ENCODE data around the gene TBC1D17. TPM values are rescaled to one million over a fixed set of nuclear protein-coding genes. Genes with fewer than 3 reads are reported as not detected.

Gene TBC1D17
- total and polyA plus RNA-seq, 2 experiments from 2014 or later = 6.6 to 32.4 TPM

GRCh38 chr19:49889038-49889686 lies 11.7 kb downstream of the TBC1D17 start:
- in situ Hi-C loops (cut with MboI) = no loop called here

DNA sequence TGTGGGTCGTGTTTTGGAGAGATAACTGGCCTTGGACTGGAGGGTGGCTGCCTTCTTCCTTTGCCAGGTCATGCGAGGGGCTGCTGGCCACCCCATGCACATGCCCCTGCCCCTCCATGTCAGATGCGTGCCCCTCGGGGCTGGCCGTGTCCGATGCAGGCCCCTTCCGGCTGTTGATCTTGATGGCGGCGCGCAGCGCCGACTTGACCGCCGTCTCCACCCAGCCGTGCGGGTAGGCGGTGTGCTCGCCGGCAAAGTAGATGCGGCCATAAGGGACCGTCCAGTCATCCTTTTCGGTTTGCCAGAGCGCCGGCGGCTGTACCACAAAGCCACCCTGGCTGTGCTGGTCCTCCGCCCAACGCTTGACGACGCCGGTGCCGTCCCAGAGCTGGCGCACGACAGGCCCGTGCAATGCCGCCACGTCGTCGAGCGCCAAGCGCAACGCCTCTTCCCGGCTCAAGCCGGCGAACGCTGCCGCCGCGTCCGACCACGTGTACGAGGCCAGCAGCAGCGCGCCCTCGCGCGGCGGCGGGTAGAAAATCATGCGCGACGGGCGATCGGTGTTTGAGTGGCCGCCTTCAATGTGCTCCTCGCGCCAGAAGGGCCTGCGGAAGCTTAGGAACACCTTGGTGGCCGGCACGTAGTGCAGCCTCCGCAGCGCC lies 12.3 kb downstream of the TBC1D17 start:
- WGBS, 2 experiments (ENCODE audit: low coverage in 1 of 2, low lambda C conversion rate in 2 of 2, missing lambda C conversion rate in 2 of 2) = 21 to 26% methylated on average over 69 to 71 of the region's 71 CpGs
- no peaks in the 10 kb centered on the region for H3K79me2 ChIP-seq (ENCODE audit: insufficient read depth)
- H3K9me2 ChIP-seq (ENCODE audit: insufficient read depth) = no peaks in the 10 kb centered on the region
- H2AFZ ChIP-seq = no peak overlapping the region
- no peak overlapping the region for H3K9ac ChIP-seq
- no peak overlapping the region for H3K27ac ChIP-seq
- TF ChIP-seq EZH2 (IDR thresholded peaks at IDR 0.05; ENCODE audit: insufficient read depth, poor library complexity, severe bottlenecking) = no peak
- no peak for TF ChIP-seq EZH2phosphoT487 (IDR thresholded peaks at IDR 0.05; ENCODE audit: insufficient read depth, low read depth)
- in situ Hi-C loops (cut with MboI) = no loop called here
- no peaks in the 10 kb centered on the region for H3K27me3 ChIP-seq (replicated peaks; ENCODE audit: insufficient read depth)
- no peak overlapping the region for H3K4me2 ChIP-seq (ENCODE audit: unreplicated experiment)
- H4K20me1 ChIP-seq (ENCODE audit: insufficient read depth) = no peaks in the 10 kb centered on the region
- H3K4me1 ChIP-seq (ENCODE audit: insufficient read depth) = no peaks in the 10 kb centered on the region
- H3F3A ChIP-seq (ENCODE audit: insufficient read depth) = no peaks in the 10 kb centered on the region
- no peak overlapping the region; the same call in 1 of the 2 replicates for H3K4me3 ChIP-seq
- H3K36me3 ChIP-seq (ENCODE audit: low read depth) = no peaks in the 10 kb centered on the region
- DNase-seq = peak; percentile 82
- no peaks in the 10 kb centered on the region for H3K9me3 ChIP-seq (ENCODE audit: low read depth)

More at GRCh38 chr19:49889038-49889686, 11.7 kb downstream of the TBC1D17 start:
- no peak overlapping the region for H3K9ac ChIP-seq
- H4K20me1 ChIP-seq (ENCODE audit: insufficient read depth) = no peaks in the 10 kb centered on the region
- no peak overlapping the region for H3K4me3 ChIP-seq
- H3K79me2 ChIP-seq (ENCODE audit: insufficient read depth) = no peaks in the 10 kb centered on the region
- H3K4me1 ChIP-seq (ENCODE audit: insufficient read depth) = no peaks in the 10 kb centered on the region
- 94 to 95% methylated on average over 23 of the region's 23 CpGs for WGBS, 2 experiments (ENCODE audit: low coverage in 1 of 2, low lambda C conversion rate in 2 of 2, missing lambda C conversion rate in 2 of 2)
- TF ChIP-seq EZH2phosphoT487 (IDR thresholded peaks at IDR 0.05; ENCODE audit: insufficient read depth, low read depth) (no peak), EZH2 (IDR thresholded peaks at IDR 0.05; ENCODE audit: insufficient read depth, poor library complexity, severe bottlenecking) (no peak)
- no peaks in the 10 kb centered on the region for H3K27me3 ChIP-seq (replicated peaks; ENCODE audit: insufficient read depth)
- no peaks in the 10 kb centered on the region for H3F3A ChIP-seq (ENCODE audit: insufficient read depth)
- no peak overlapping the region for H3K4me2 ChIP-seq (ENCODE audit: unreplicated experiment)
- H3K36me3 ChIP-seq (ENCODE audit: low read depth) = no peaks in the 10 kb centered on the region; the same call in 1 of the 2 replicates
- H3K9me2 ChIP-seq (ENCODE audit: insufficient read depth) = no peaks in the 10 kb centered on the region
- no peak overlapping the region for H3K27ac ChIP-seq
- no peaks in the 10 kb centered on the region for H3K9me3 ChIP-seq (ENCODE audit: low read depth)
- no peak overlapping the region for H2AFZ ChIP-seq
- no peak for DNase-seq

GRCh38 chr19:49890349-49891311 lies 13.1 kb downstream of the TBC1D17 start:
- Histone ChIP-seq H2AFZ (no peak overlapping the region), H4K20me1 (ENCODE audit: insufficient read depth) (no peaks in the 10 kb centered on the region), H3K36me3 (ENCODE audit: low read depth) (no peaks in the 10 kb centered on the region), H3K9me3 (ENCODE audit: low read depth) (no peaks in the 10 kb centered on the region), H3K9me2 (ENCODE audit: insufficient read depth) (no peaks in the 10 kb centered on the region), H3F3A (ENCODE audit: insufficient read depth) (no peaks in the 10 kb centered on the region), H3K27ac (no peak overlapping the region), H3K4me1 (ENCODE audit: insufficient read depth) (no peaks in the 10 kb centered on the region), H3K27me3 (replicated peaks; ENCODE audit: insufficient read depth) (no peaks in the 10 kb centered on the region), H3K4me3 (no peak overlapping the region; the same call in 1 of the 2 replicates), H3K79me2 (ENCODE audit: insufficient read depth) (no peaks in the 10 kb centered on the region), H3K9ac (no peak overlapping the region), H3K4me2 (ENCODE audit: unreplicated experiment) (no peak overlapping the region)
- in situ Hi-C loops (cut with MboI) = no loop called here
- TF ChIP-seq EZH2phosphoT487 (IDR thresholded peaks at IDR 0.05; ENCODE audit: insufficient read depth, low read depth) = no peak
- 16 to 19% methylated on average over 38 to 68 of the region's 69 CpGs for WGBS, 2 experiments (ENCODE audit: low coverage in 1 of 2, low lambda C conversion rate in 2 of 2, missing lambda C conversion rate in 2 of 2)
- DNase-seq = peak; percentile 31

- no peaks in the 10 kb centered on the region for H3F3A ChIP-seq (ENCODE audit: insufficient read depth)
- H3K9me3 ChIP-seq (ENCODE audit: low read depth) = no peaks in the 10 kb centered on the region
- no peak overlapping the region for H3K4me2 ChIP-seq (ENCODE audit: unreplicated experiment)
- H4K20me1 ChIP-seq (ENCODE audit: insufficient read depth) = no peaks in the 10 kb centered on the region
- H3K4me3 ChIP-seq = no peak overlapping the region
- H3K9ac ChIP-seq = no peak overlapping the region
- H3K79me2 ChIP-seq (ENCODE audit: insufficient read depth) = no peaks in the 10 kb centered on the region
- DNase-seq = no peak
- H3K27ac ChIP-seq = no peak overlapping the region
- in situ Hi-C loops (cut with MboI) = no loop called here
- no peak overlapping the region for H2AFZ ChIP-seq
- no peaks in the 10 kb centered on the region for H3K27me3 ChIP-seq (replicated peaks; ENCODE audit: insufficient read depth)
- no peaks in the 10 kb centered on the region for H3K9me2 ChIP-seq (ENCODE audit: insufficient read depth)
- no peaks in the 10 kb centered on the region for H3K36me3 ChIP-seq (ENCODE audit: low read depth)
- no peaks in the 10 kb centered on the region for H3K4me1 ChIP-seq (ENCODE audit: insufficient read depth)
- TF ChIP-seq EZH2 (IDR thresholded peaks at IDR 0.05; ENCODE audit: insufficient read depth, poor library complexity, severe bottlenecking) (no peak), EZH2phosphoT487 (IDR thresholded peaks at IDR 0.05; ENCODE audit: insufficient read depth, low read depth) (no peak)
- 82 to 89% methylated on average over 16 to 17 of the region's 17 CpGs for WGBS, 2 experiments (ENCODE audit: low coverage in 1 of 2, low lambda C conversion rate in 2 of 2, missing lambda C conversion rate in 2 of 2)
Observed at GRCh38 chr19:49891393-49891792, 13.9 kb downstream of the TBC1D17 start.

Measured in GM23248 (cell line).